HG02970 (cell line): ENCODE data around the gene ZNF445.
"Not testable (repeated sequence)": the region's sequence is repeated elsewhere in the genome, so short reads cannot be mapped to it uniquely, and the experiment has no call there.

Experiments used
- ATAC-seq: cut with Tn5 transposase; IDR thresholded peaks from one replicate; pipeline ENCODE4 v1.9.1; 2021; ENCODE audit warnings: mild to moderate bottlenecking, moderate library complexity, moderate number of reproducible peaks; ENCODE audit not compliant: unreplicated experiment, low FRiP score

Gene ZNF445

DNA sequence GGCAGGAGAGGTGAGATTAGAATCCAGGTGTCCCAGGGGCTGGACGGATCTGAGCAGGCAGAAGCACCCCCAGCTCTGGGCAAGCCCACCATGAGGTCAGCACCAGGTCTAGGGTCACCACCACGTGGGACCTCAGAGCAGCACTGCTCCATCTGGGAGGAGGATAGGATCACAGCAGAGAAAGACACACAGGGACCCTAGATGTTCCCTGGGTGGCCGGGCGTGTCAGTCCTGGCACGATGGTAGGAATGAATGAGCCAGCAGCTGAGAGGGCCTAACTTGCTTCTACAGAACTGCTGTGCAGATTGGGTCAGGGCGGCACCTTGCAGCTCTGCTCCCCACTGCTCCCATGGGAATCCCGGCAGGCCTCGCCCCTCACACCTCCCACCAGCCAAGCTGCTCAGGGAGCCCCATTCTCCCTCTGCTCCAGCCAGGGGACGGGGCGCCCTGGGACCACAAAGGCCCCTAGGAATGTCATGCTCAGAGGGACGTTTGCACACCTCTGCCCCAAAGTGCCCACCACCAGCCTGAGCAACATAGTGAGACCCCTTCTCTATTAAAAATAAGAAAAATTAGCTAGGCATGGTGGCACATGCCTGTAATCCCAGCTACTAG, 66.3 kb downstream of the ZNF445 start:
- ATAC-seq: no peak

DNA sequence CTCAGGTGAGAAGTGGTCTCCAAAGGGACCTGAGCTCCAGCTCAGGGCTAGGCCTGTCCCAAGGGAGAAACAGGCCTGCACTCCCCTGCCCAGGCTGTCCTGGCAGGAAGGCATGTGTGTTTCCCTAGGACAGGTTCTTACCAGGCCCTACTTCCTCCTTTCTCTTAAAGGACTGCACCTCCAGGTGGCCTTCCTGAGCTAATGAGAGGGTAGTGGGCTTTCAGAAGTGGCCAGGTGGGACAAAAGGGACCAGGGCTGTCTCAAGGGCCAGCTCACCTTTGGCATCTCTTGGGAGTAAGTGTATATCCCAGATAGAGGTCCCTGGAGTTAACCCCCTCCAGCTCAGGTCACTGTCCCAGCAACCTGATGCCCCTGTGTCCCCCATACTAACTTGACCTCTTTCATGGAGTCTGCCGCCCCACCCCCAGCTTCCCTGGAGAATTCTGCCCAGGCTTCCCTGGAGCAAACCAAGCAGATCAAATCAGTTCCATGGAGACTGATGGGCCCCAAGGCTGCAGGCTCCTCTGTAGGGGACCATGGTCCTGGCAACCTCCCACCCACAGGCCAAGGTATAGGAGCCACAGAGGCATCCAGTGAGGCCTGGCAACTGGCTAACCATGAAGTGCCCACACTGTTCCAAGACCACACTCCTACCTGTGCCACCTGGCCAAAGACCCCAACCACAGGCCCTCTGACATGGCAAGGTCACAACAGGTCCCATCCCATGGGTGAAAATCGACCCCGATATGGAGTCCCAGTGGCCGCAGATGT, 67.6 kb downstream of the ZNF445 start:
- ATAC-seq: no peak

DNA sequence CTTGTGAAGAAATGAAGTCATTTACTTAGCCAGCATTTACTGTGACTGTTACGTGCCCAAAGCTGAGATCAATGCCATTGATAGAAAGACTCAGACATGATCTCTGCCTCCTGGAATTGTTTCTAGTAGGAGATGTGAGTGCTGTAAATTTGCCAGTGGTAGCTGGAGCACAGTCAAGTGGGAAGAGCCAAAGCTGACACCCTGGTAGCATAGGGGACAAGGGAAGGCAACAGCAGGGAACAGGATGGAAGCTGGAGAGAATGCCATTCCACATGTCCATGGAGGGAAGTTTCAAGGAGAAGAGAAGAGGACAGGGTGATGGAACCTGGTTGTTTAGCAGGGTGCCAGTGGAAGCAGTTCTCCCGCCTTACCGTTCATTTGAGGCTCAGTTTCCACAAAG, 74.9 kb downstream of the ZNF445 start:
- no peak for ATAC-seq

DNA sequence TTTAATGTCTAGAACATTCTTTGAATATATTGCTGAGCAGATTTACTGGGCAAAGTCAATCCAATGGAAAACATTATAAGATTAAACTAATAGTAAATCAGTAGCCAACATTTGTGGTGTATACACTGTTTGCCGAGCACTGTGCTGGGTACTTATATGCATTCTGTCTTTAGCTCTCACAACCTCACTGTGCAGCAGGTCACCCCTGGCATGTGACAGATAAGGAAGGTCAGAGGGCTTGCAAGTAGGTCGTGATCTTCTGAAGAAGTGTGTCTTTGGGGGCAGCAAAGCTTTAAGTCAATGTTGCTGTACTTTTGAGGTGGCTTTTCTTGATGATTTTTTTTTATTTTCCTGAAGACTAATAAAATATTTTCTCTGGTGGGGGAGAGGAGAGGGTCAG, 76.7 kb downstream of the ZNF445 start:
- no peak for ATAC-seq

DNA sequence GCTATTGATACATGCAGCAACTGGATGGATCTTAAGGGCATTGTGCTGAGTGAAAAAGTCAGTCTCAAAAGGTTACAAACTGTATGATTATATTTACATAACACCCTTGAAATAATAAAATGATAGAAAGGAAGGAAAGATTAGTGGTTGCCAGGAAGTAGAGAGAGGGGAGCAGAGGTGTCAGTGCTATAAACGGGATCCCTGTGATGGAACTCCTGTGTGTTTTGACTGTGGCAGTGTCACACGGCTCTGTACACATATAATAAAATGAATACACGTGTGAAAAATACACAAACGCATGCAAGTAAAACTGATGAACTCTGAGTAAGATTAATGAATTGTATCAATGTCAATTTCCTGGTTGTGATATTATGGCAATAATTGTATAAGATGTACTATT, 78.6 kb downstream of the ZNF445 start:
- no peak for ATAC-seq

DNA sequence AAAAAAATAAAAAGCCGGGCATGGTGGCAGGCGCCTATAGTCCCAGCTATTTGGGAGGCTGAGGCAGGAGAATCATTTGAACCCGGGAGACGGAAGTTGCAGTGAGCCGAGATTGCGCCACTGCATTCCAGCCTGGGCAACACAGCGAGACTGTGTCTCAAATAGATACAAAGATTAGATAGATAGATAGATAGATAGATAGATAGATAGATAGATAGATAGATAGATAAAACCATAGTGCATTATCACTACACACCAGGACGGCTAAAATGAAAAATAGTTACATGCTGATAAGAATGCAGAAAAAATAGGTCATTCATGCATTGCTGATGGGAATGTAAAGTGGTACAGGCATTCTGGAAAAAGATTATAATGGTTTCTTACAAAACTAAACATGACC, 79.2 kb downstream of the ZNF445 start:
- ATAC-seq: not testable (repeated sequence)

DNA sequence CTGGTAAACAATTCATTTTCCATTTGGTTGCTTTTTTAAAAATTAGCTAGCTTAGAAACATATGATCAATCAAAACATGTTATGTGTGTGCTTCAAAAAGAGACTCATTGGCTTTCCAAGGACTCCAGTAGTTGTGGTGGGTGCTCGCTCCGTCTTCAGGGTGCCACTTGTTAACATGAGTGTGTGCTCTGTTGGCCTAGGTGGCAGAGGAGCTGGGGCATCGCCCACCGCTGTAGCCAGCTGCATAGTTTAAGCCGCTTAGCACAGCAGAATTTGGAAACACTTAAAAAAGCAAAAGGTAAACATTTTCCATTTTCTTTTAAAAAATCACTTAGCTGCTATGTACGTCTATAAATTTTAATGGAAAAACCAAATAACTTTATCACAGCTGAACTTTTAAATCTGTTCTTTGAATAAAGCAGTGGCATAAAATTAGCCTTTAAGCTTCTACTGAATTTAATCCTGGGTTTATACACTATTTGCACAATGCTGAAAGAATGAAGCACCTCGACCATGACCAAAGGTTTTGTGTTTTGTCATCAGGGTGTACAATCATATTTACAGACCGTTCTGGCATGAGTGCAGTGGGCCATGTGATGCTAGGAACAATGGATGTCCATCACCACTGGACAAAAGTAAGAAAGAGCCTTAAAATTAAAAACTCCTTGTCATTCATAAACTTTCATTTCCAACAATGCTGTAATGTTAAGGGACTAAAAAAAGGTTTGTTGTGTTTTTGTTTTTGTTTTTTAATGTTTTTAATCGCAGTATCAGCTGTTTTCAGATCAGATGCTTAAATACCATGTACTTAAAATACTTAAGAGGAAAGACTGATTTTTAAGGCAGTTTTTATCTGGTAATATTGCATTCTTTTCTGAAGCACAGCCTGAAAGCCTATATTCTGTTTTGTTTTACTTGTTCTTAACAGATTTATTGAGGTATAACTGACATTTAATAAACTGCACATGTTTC, 81.0 kb downstream of the ZNF445 start:
- ATAC-seq: no peak

DNA sequence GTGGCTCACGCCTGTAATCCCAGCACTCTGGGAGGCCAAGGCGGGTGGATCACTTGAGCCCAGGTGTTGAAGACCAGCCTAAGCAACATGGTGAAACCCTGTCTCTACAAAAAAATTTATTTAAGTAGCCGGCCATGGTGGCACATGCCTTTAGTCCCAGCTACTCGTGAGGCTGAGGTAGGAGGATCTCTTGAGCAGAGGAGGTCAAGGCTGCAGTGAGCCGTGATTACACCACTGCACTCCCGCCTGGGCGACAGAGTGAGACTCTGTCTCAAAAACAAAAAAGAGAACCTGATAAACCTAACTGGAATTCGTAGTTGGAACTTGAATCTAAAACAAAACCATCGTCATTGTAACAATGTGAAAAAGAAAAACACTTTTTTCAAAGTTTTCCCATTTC, 81.8 kb downstream of the ZNF445 start:
- ATAC-seq: no peak

DNA sequence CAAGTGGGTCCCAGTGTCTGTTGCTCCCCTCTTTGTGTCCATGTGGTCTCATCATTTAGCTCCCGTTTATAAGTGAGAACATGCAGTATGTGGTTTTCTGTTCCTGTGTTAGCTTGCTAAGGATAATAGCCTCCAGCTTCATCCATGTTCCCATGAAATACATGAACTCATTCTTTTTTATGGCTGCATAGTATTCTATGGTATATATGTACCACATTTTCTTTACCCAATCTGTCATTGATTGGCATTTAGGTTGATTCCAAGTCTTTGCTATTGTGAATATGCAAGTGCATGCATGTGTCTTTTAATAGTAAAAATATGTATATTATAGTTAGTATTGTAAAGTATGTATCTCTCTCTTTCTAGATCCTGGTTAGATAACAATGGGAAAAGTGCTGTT, 85.0 kb downstream of the ZNF445 start:
- no peak for ATAC-seq

DNA sequence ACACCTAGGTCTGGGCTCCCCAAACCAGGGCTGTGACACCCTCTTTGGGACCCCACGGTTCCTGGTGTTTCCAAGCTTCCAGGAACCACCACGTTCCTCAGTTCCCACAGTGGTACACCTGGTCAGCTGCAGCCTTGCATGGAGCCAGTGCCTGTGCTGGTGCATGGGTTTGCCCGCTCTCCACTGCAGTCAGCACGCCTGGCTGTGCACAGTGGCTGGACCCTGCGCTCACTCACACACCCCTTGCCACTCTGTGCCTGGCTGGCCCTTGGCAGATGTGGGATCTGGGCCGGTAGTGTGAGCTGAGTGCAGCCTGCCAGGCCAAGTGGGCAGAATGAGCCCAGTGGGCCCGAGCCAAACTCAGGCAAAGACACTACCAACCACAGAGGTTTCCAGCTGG, 90.1 kb downstream of the ZNF445 start:
- no peak for ATAC-seq
